Brain microvascular endothelial cell (primary cell): Measurements from ENCODE around the gene PRPF19.
A peak's percentile ranks its signal among the peaks of the same experiment; 100 is the strongest.

Source experiments
- DNase-seq: peaks from one replicate; pipeline ENCODE4 v3.0.0-alpha.2; 2020
- H3K27ac ChIP-seq: fragments of 250-450 bp; sonication (Bioruptor Pico); 2 replicates; pipeline ENCODE4 v1.5.1; 2020; ENCODE audit warnings: mild to moderate bottlenecking, moderate library complexity
- H3K27me3 ChIP-seq: fragments of 250-450 bp; sonication (Bioruptor Pico); replicated peaks from 2 replicates; pipeline ENCODE4 v1.5.1; 2020; ENCODE audit warnings: mild to moderate bottlenecking
- H3K36me3 ChIP-seq: fragments of 250-450 bp; sonication (Bioruptor Pico); replicated peaks from 2 replicates; pipeline ENCODE4 v1.5.1; 2020; ENCODE audit warnings: mild to moderate bottlenecking
- H3K4me3 ChIP-seq: 2 replicates; pipeline ENCODE4 v1.5.1; 2011; ENCODE audit warnings: low read depth, mild to moderate bottlenecking, control low read depth, low read length, moderate library complexity
- CTCF ChIP-seq: IDR thresholded peaks from 2 replicates; pipeline ENCODE4 v1.5.1; 2011; ENCODE audit warnings: low read depth, mild to moderate bottlenecking, moderate library complexity, low read length, control low read depth, inconsistent platforms; ENCODE audit errors: missing control alignments
- in situ Hi-C: cut with HindIII; loops from 2 replicates; pipeline ENCODE4 v1.10.0; 2017; ENCODE audit warnings: low sequenced_read_pairs, low pct_ligation_motif_present

PRPF19 gene

GRCh38 chr11:60874421-60875365 is 31.7 kb downstream of the PRPF19 start:
- no peak for DNase-seq
- Histone ChIP-seq H3K27ac (no peak overlapping the region), H3K36me3 (no peaks in the 10 kb centered on the region), H3K4me3 (no peak overlapping the region), H3K27me3 (no peaks in the 10 kb centered on the region)
- in situ Hi-C loops: no loop called here
- no peak for TF ChIP-seq CTCF

- Histone ChIP-seq H3K27me3 (no peaks in the 10 kb centered on the region), H3K4me3 (no peak overlapping the region), H3K36me3 (no peaks in the 10 kb centered on the region), H3K27ac (no peak overlapping the region)
- TF ChIP-seq CTCF: no peak
- in situ Hi-C loops: no loop called here
- DNase-seq: no peak
Observed at GRCh38 chr11:60873533-60873932, 32.9 kb downstream of the PRPF19 start.

GRCh38 chr11:60872961-60873524 is 33.3 kb downstream of the PRPF19 start:
- no peaks in the 10 kb centered on the region for H3K36me3 ChIP-seq
- peak overlapping the region; percentile 32 for H3K27ac ChIP-seq
- DNase-seq: peak; percentile 96
- H3K27me3 ChIP-seq: no peaks in the 10 kb centered on the region
- TF ChIP-seq CTCF: no peak
- no peak overlapping the region for H3K4me3 ChIP-seq
- in situ Hi-C loops: no loop called here

- H3K27ac ChIP-seq: peak overlapping the region; percentile 32
- peak; percentile 76 for DNase-seq
- no peak overlapping the region for H3K4me3 ChIP-seq
- H3K27me3 ChIP-seq: no peaks in the 10 kb centered on the region
- in situ Hi-C loops: no loop called here
- no peak for TF ChIP-seq CTCF
- no peaks in the 10 kb centered on the region for H3K36me3 ChIP-seq
Observed at GRCh38 chr11:60872124-60872960, 34.0 kb downstream of the PRPF19 start.

GRCh38 chr11:60871378-60872061 is 34.9 kb downstream of the PRPF19 start:
- TF ChIP-seq CTCF: peak; percentile 56
- no peak overlapping the region for H3K27ac ChIP-seq
- in situ Hi-C loops: no loop called here
- H3K4me3 ChIP-seq: no peak overlapping the region
- peak; percentile 38 for DNase-seq
- no peaks in the 10 kb centered on the region for H3K27me3 ChIP-seq
- H3K36me3 ChIP-seq: no peaks in the 10 kb centered on the region
